K562 (cell line): ENCODE measurements around the gene TSPYL6. TPM values are rescaled to one million over a fixed set of nuclear protein-coding genes. Genes with fewer than 3 reads are reported as not detected.
"Not testable (repeated sequence)": the region's sequence is repeated elsewhere in the genome, so short reads cannot be mapped to it uniquely, and the experiment has no call there.

Source experiments
- ATAC-seq: fragments of 200-7000 bp; cut with Tn5 transposase; 3 replicates; pipeline ENCODE4 v1.9.1; 2020; ENCODE audit warnings: moderate library complexity
- BruUV-seq: library from RNA; stranded (reverse); fragments of 400-500 nt; replicated peaks from 2 replicates; lab custom pipeline; 2021; lab: Mats Ljungman, UMichigan
- CTCF ChIA-PET: fragments of 300-600 bp; formaldehyde crosslinking; extraction: SDS; loops from one replicate; lab custom pipeline; 2021; ENCODE audit warnings: low intra/inter-chr PET ratio; lab: Yijun Ruan, JAX
- POLR2A ChIA-PET: fragments of 300-600, 350-650 bp; sonication (Branson Sonifier 250); formaldehyde crosslinking; extraction: SDS; loops from one replicate; lab custom pipeline; 2021; ENCODE audit warnings: antibody characterized with exemption, inconsistent platforms; lab: Yijun Ruan, JAX
- DNase-seq, 4 experiments: peaks; one replicate each; pipeline versions ENCODE4 v3.0.0 to v3.0.0-alpha.2; 2011 to 2018; ENCODE audit warnings: low spot score in 3 of 4, mixed read lengths in 3 of 4; ENCODE audit errors: extremely low read depth in 1 of 4
- FAIRE-seq: peaks from 2 replicates; lab custom pipeline; 2011; peaks lifted over from hg19 to GRCh38; lab: Jason Lieb, UNC
- H2AFZ ChIP-seq: 2 replicates; pipeline ENCODE4 v1.6.0; 2011; ENCODE audit warnings: low read depth, low read length, control low read depth, inconsistent platforms
- H3K27ac ChIP-seq: fragments of 200-600 bp; 3 replicates; pipeline ENCODE4 v1.8.0; 2011; ENCODE audit warnings: low read depth, mild to moderate bottlenecking, control low read depth, inconsistent platforms, low read length, moderate library complexity, mixed read lengths; ENCODE audit errors: extremely low read depth
- H3K27me3 ChIP-seq, 2 experiments: fragments of 300-600 bp in 1 of 2; 2 replicates in 1 of 2; 3 replicates in 1 of 2; pipeline versions ENCODE4 v1.6.0 to v1.8.0; 2011; ENCODE audit warnings: inconsistent platforms in 2 of 2, low read length in 2 of 2, mild to moderate bottlenecking in 1 of 2, mixed read lengths in 1 of 2, moderate library complexity in 1 of 2; ENCODE audit not compliant: control insufficient read depth in 2 of 2, insufficient read depth in 2 of 2
- H3K36me3 ChIP-seq: fragments of 300-600 bp; 3 replicates; pipeline ENCODE4 v1.8.0; 2011; ENCODE audit warnings: mild to moderate bottlenecking, low read length, inconsistent platforms; ENCODE audit not compliant: control insufficient read depth, insufficient read depth
- H3K4me1 ChIP-seq, 2 experiments: fragments of 200-600 bp in 1 of 2; replicated peaks in 1 of 2; 2 replicates in 1 of 2; 3 replicates in 1 of 2; pipeline versions ENCODE4 v1.5.1 to v1.8.0; 2011; ENCODE audit warnings: inconsistent platforms in 2 of 2, low read length in 2 of 2, mild to moderate bottlenecking in 1 of 2, mixed read lengths in 1 of 2, moderate library complexity in 1 of 2; ENCODE audit not compliant: control insufficient read depth in 2 of 2, insufficient read depth in 2 of 2
- H3K4me2 ChIP-seq: 2 replicates; pipeline ENCODE4 v1.6.1; 2011; ENCODE audit warnings: low read length, control low read depth, inconsistent platforms, mixed read lengths; ENCODE audit not compliant: insufficient read depth
- H3K4me3 ChIP-seq: fragments of 200-600 bp; sonication (generic), shearing (Covaris generic); 2 replicates; pipeline ENCODE4 v1.5.1; 2016; ENCODE audit warnings: control low read depth, inconsistent platforms
- H3K79me2 ChIP-seq: fragments of 200-600 bp; 3 replicates; pipeline ENCODE4 v1.8.0; 2011; ENCODE audit warnings: low read length, inconsistent platforms; ENCODE audit not compliant: control insufficient read depth, insufficient read depth
- H3K9ac ChIP-seq, 2 experiments: 2 replicates each; pipeline versions ENCODE4 v1.6.0 to v1.6.1; 2011; ENCODE audit warnings: low read depth in 2 of 2, low read length in 2 of 2, control low read depth in 1 of 2, inconsistent platforms in 1 of 2, mild to moderate bottlenecking in 1 of 2, mixed read lengths in 1 of 2; ENCODE audit not compliant: insufficient read depth in 1 of 2
- H3K9me1 ChIP-seq: one replicate; pipeline ENCODE4 v1.6.0; 2011; ENCODE audit warnings: inconsistent platforms, mild to moderate bottlenecking, low read length, moderate library complexity; ENCODE audit not compliant: control insufficient read depth, insufficient read depth
- H3K9me3 ChIP-seq: replicated peaks from 2 replicates; pipeline ENCODE4 v1.5.1; 2011; ENCODE audit warnings: low read depth, low read length, inconsistent platforms; ENCODE audit not compliant: control insufficient read depth, insufficient read depth
- H4K20me1 ChIP-seq: replicated peaks from 2 replicates; pipeline ENCODE4 v1.6.1; 2011; ENCODE audit warnings: low read length, inconsistent platforms, mixed read lengths; ENCODE audit not compliant: control insufficient read depth, insufficient read depth
- ATF3 ChIP-seq, 2 experiments: fragments of 450-650 bp in 1 of 2; sonication (generic) in 1 of 2; formaldehyde crosslinking in 1 of 2; IDR thresholded peaks in 1 of 2; conservative IDR thresholded peaks in 1 of 2; 2 replicates each; pipeline versions ENCODE4 v1.6.1 to v1.8.1; 2016 to 2023; ENCODE audit warnings: mild to moderate bottlenecking in 2 of 2, moderate library complexity in 2 of 2, inconsistent platforms in 1 of 2, missing genetic modification reagents in 1 of 2
- CREBBP ChIP-seq: IDR thresholded peaks from one replicate; pipeline ENCODE4 v1.6.1; 2012; ENCODE audit warnings: low read depth, mild to moderate bottlenecking, control low read depth, inconsistent platforms, low read length
- ZNF431 ChIP-seq: sonication (generic); formaldehyde crosslinking; IDR thresholded peaks from 2 replicates; pipeline ENCODE4 v1.8.0; 2022; ENCODE audit warnings: mild to moderate bottlenecking, missing genetic modification reagents
- WGBS: fragments of 100-300 bp; shearing (Covaris generic); methylation state at CpG from one replicate; pipeline ENCODE4 v1.1.6; 2016; ENCODE audit warnings: low coverage, mixed read lengths; ENCODE audit not compliant: insufficient coverage; ENCODE audit errors: missing lambda C conversion rate; 5-methylcytosine and 5-hydroxymethylcytosine counted together
- in situ Hi-C: fragments of 300-500 bp; cut with MboI; formaldehyde crosslinking; loops from 4 replicates; pipeline ENCODE4 v1.15.0; 2018; ENCODE audit warnings: inconsistent platforms, mixed read lengths
- intact Hi-C: fragments of 100-400 bp; cut with micrococcal nuclease; formaldehyde crosslinking; loops from 2 replicates; pipeline ENCODE4 v1.14.2; 2022
- polyA plus RNA-seq, 8 experiments: library from polyadenylated mRNA; depleted of rRNA in 4 of 8; stranded (reverse) in 5 of 8; unstranded in 3 of 8; fragments of >200 nt; fragmentation: Nextera tagmentation in 2 of 8; fragmentation: Illumina TruSeq in 1 of 8; extraction: Ambion mirVana in 2 of 8; extraction: Trizol in 1 of 8; gene quantifications; 2 replicates each; pipeline versions ENCODE4 v1.2.1 to v1.2.3, GENCODE V29; 2011 to 2014; ENCODE audit warnings: inconsistent platforms in 1 of 8, missing spikeins in 1 of 8
- total RNA-seq, 7 experiments: library from RNA; depleted of rRNA in 6 of 7; stranded (reverse); fragments of >200 nt in 6 of 7; fragmentation: Illumina TruSeq in 2 of 7; extraction: Trizol in 2 of 7; gene quantifications; 2 replicates each; pipeline versions ENCODE4 v1.2.1 to v1.2.3, GENCODE V29; 2011 to 2021; ENCODE audit warnings: low replicate concordance in 1 of 7

TSPYL6 gene
- total and polyA plus RNA-seq, 9 of the 15 experiments (the other 6 are each of a cell fraction or from before 2014, with no cell fraction given), result 1.5 to 10.1 (median 7.6) TPM

- CTCF ChIA-PET, H3K9ac ChIP-seq, H3K4me3 ChIP-seq, FAIRE-seq, H3K4me2 ChIP-seq, H2AFZ ChIP-seq, H3K27ac ChIP-seq, DNase-seq, BruUV-seq, in situ Hi-C loops, H3K4me1 ChIP-seq, H3K79me2 ChIP-seq, intact Hi-C loops, H3K36me3 ChIP-seq, H3K27me3 ChIP-seq, H3K9me1 ChIP-seq, ATAC-seq, H4K20me1 ChIP-seq, H3K9me3 ChIP-seq: not testable (repeated sequence)
- WGBS, result 0% methylated on average over 1 of the region's 1 CpG
- TF ChIP-seq ZNF431, result peak; percentile 89
- POLR2A ChIA-PET, result interaction anchor here (1.1 to 3.2 kb wide), 2 partner anchors 11 to 47 kb away, joined by 3 to 18 read pairs; no protein-coding TSS in a partner anchor
These were observed 9.1 kb upstream of the TSPYL6 start for GRCh38 chr2:54265081-54265480.

- in situ Hi-C loops (no loop called here), intact Hi-C loops (no loop called here)
- Histone ChIP-seq H3K27me3 (no peaks in the 10 kb centered on the region), H3K36me3 (no peaks in the 10 kb centered on the region), H3K4me1 (no peaks in the 10 kb centered on the region), H3K4me2 (no peak overlapping the region)
- WGBS, result 11% methylated on average over 2 of the region's 2 CpGs
- no TSS peak for BruUV-seq
- TF ChIP-seq CREBBP (no peak), ATF3 (IDR thresholded peaks at IDR 0.05) (peak; percentile 77), ATF3 (CRISPR knock-in tag; conservative IDR thresholded peaks at IDR 0.05) (no peak)
- TF ChIP-seq, all 486 proteins: peak for 1
- ChIA-PET POLR2A (interaction anchor here (3.2 kb wide), 1 partner anchor 8 kb away, joined by 18 read pairs; no protein-coding TSS in a partner anchor), CTCF (no interaction called here)
- Histone ChIP-seq H3K79me2 (no peaks in the 10 kb centered on the region), H3K27ac (no peak overlapping the region), H3K9me3 (no peaks in the 10 kb centered on the region; the same call in 1 of the 2 replicates), H4K20me1 (no peaks in the 10 kb centered on the region), H3K9me1 (no peaks in the 10 kb centered on the region), H3K9ac (no peak overlapping the region), H2AFZ (no peak overlapping the region), H3K4me3 (no peak overlapping the region)
- FAIRE-seq (no peak), ATAC-seq (no peak), DNase-seq (peak in 1 of 4 experiments; percentile 10)
These were observed 6.2 kb upstream of the TSPYL6 start for GRCh38 chr2:54262015-54262765.
